ENCODE results near the gene TFDP1.
"Not testable (repeated sequence)": the region's sequence is repeated elsewhere in the genome, so short reads cannot be mapped to it uniquely, and the experiment has no call there.

TFDP1 gene

DNA sequence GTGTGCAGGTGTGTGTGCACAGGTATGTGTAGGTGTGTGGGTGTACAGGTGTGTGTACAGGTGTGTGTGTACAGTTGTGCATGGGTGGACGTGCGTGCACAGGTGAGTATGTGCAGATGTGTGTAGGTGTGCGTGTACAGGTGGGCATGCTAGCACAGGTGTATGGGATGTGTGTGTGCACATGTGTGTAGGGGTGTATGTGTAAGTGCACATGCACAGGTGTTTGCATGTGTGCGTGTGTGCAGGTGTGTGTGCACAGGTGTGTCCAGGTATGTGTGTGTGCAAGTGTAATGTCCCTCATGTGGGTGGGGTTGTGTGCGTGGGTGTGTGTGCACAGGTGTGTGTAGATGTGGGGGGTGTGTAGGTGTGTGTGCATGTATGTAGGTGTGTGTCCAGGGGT is 27.5 kb upstream of the TFDP1 start:
- TF ChIP-seq ZNF274 (IDR thresholded peaks at IDR 0.05; ENCODE audit: low read depth, low read length), result no peak

DNA sequence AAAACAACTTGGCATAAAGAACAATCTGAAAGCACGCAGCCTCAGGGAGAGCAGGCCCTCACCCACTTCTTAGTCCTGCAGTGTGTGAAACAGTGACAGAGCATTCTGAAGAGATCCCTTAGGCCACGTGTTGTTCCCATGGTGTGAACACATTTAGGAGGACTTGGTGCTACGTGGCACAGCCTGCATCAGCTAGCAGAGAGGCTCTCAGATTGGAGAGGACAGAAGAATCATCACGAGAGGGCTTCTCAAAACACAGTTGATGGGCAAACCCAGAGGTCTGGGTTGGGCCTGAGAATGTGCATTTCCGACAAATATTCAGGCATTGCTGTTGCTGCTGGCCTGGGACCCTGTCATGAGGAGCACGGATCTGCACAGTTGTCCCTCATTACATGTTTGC is 26.1 kb upstream of the TFDP1 start:
- no peak for TF ChIP-seq ZNF274 (IDR thresholded peaks at IDR 0.05; ENCODE audit: low read depth, low read length)
- H3K4me3 ChIP-seq (ENCODE audit: low read length), result no peak overlapping the region

More for the DNA sequence above, 27.5 kb upstream of the TFDP1 start:
- H3K4me3 ChIP-seq (ENCODE audit: low read length), result no peak overlapping the region

DNA sequence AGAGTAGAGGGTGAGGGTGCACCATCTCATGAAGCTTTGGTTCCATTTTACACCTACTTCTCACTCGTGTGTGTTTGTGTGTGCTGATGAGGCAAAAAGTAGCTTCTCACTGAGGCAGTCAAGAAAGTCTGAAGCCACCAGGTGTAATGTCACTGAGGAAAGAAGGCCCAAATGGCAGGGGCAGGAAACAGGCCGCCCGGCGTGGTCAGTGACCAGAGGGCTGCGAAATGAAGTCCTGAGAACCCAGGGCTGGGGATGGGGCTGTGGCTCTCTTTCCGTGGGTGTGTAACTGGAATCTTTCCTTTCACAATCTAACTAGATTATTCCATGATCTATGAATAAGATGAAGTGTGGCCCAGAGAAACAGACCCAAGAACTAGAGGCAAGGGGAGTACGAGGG is 25.5 kb upstream of the TFDP1 start:
- TF ChIP-seq ZNF274 (IDR thresholded peaks at IDR 0.05; ENCODE audit: low read depth, low read length), result no peak
- no peak overlapping the region for H3K4me3 ChIP-seq (ENCODE audit: low read length)

DNA sequence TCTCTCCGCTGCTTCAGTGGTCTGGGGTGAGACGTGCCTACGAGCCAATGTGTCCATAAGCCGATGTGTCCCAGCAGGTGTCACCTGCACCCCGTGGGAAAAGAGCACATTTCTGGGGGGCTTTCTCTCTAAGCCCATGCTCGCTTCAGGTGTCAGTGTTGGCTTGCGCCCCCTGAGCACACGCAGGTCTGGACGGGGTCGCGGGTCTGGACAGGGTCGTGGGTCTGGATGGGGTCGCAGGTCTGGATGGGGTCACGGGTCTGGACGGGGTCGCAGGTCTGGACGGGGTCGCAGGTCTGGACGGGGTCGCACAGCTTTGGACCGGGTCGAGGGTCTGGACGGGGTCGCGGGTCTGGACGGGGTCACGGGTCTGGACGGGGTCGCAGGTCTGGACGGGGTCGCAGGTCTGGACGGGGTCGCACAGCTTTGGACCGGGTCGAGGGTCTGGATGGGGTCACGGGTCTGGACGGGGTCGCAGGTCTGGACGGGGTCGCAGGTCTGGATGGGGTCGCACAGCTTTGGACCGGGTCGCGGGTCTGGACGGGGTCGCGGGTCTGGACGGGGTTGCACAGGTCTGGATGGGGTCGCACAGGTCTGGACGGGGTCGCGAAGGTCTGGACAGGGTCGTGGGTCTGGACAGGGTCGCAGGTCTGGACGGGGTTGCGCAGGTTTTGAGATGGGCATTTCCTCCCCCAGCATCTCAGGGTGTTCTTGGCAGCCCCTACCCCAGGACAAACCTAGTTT is 24.5 kb upstream of the TFDP1 start:
- no peak for TF ChIP-seq ZNF274 (IDR thresholded peaks at IDR 0.05; ENCODE audit: low read depth, low read length)
- no peak overlapping the region for H3K4me3 ChIP-seq (ENCODE audit: low read length)

DNA sequence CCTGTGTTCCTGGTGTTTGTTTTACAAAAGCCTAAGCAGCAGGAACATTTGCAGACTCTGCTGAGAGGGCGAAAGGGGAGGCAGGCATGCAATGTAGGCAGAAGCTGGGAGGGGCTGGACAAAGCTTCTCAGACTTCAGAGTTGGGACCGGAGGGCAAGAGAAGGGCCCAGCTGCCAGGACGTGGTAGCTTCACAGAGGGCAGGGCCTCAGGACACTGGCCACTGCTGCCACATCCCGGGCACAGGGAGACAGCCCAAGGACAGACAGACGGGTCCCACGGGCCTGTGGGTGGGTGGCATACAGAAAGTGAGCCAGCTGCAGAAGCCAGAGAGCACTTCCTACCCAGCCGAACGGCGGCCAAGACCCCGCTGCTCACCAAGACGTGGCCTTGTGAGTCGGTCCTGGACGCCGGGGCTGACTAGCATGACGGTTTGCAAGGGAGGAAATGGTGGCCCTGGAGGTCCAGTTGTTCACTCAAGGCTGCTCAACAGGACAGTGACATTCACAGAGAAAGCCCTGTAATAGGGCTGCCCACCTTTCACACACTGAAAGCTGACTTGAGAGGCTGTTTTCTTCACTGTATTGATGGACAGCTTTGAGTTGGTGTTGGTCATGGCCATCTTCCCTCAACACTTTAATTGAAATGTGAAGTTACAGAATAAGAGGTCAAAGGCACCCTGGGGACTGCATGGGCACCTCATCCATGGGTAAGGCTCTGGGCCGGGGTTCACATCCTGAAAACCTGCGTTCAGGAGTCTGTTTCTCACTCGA is 23.7 kb upstream of the TFDP1 start:
- no peak overlapping the region for H3K4me3 ChIP-seq (ENCODE audit: low read length)
- TF ChIP-seq ZNF274 (IDR thresholded peaks at IDR 0.05; ENCODE audit: low read depth, low read length), result no peak

DNA sequence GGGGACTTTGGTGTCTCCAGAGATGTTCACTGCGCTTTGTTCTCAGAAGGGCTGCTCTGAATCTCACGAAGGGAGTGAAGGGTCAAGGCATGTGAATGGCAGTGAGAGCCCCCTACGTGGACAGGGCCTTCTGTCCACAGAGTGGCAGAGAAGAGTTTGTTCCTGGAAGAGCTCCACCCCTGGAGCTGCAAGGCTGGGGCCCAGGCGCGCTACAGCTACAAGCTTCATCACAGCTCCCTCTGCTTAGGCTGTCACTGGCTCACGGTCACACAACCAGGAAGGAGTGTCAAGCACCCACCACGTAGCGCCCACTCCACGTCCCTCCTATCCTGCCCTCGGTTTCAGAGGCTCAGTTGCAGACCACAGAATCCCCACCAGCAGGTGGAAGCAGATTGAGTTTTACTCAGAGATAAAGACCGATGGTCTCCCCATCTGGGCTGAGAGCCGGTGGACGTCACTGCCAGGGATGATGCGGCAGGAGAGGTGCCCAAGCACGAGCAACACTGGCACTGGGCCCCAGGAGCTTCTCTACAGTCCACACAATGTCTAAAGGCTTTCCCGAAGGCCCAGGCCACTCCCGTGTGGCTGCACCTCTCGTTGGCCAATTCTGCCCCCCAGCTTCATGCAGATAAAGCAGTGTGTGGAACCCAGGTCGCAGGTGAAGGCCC is 23.0 kb upstream of the TFDP1 start:
- no peak overlapping the region for H3K4me3 ChIP-seq (ENCODE audit: low read length)
- TF ChIP-seq ZNF274 (IDR thresholded peaks at IDR 0.05; ENCODE audit: low read depth, low read length), result no peak

DNA sequence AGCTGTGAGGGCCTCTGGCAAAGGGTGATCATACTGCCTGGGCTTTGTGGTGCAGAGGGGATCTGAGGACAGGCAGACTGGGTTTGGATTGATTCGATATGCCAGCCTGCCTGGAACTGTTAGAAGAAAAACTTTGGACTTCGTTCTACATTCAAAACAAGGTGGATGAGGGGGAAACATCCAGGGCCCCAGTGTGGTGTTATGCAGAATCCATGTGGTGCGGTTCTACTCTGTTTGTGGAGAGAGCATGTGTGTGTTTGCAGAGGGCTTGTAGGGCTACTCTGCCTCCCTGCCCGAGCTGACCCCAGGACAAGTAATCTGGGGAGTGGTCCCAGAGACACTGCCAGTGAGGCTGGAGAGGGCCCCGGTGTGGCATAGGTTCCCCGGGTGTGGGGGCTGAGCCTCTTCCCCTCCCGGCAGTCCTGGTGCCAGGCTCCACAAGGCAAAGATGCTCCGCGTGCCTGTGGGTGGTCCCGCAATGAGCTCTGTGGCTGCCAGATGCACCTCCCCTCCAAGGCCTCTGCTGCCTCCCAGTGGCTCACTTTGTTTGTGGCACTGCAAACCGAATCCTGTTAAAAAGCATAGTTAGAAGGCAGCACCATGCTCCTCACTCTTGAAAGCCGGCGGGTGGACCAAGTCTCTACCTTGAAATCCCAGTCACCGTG is 22.3 kb upstream of the TFDP1 start:
- TF ChIP-seq ZNF274 (IDR thresholded peaks at IDR 0.05; ENCODE audit: low read depth, low read length), result no peak
- H3K4me3 ChIP-seq (ENCODE audit: low read length), result no peak overlapping the region

DNA sequence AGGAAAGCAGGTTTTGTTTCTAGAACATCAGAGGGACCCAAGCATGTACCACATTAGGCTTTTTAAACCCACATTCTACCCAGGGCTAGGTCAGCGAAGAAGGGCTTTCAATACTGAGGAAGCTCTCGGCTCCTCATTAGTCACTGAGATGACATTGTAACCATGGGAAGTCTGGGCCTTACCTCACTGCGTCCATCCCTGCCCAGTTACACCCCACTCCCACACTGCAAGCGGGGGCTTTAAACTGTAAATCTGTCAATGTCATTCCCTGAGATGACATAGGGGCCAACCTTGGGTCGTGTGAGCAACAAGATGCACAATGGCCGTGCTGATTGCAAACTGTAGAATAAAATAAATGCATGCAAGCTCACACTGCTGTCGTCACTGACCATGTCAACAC is 21.7 kb upstream of the TFDP1 start:
- no peak for TF ChIP-seq ZNF274 (IDR thresholded peaks at IDR 0.05; ENCODE audit: low read depth, low read length)
- no peak overlapping the region for H3K4me3 ChIP-seq (ENCODE audit: low read length)

DNA sequence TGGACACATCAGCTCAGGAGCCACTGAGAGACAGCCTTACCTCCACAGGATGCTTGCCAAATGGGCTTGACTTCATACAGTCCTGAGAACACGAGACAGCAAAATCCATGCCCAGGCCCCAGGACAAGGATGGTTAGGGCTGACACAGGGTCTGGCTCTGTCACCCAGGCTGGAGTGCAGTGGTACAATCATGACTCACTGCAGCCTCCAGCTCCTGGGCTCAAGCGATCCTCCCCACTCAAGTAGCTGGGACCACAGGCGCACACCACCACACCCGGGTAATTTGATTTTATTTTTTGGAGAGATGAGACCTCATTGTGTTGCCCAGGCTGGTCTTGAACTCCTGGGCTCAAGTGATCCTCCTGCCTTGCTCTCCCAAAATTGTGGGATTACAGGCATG is 21.0 kb upstream of the TFDP1 start:
- H3K4me3 ChIP-seq (ENCODE audit: low read length), result not testable (repeated sequence)

DNA sequence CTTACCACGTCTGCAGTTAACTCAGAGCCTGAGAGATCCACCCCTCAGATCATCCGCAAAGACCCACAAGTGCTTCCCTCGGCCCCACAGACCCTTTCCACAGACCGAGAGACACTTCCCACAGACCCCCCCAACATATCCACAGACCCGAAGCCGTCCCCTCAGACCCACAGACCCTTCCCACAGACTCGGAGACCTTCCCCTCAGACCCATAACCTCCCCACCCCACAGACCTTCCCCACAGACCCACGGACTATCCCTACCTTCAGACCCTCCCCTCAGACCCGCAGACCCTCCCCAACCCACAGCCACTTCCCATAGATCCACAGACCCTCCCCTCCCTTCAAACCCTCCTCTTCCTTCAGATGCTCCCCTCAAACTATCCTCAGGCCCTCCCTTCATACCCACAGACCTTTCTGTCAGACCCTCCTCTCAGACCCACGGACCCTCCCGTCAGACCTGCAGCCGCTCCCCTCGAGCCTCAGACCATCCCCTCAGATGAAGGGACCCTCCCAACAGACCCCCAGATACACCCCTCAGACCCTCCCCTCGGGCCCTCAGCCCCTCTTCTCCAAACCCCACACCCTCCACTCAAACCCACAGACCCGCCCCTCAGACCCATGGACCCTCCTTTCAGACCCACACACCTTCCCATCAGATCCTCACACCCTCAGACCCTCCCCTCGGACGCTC is 20.1 kb upstream of the TFDP1 start:
- no peak for TF ChIP-seq ZNF274 (IDR thresholded peaks at IDR 0.05; ENCODE audit: low read depth, low read length)
- H3K4me3 ChIP-seq (ENCODE audit: low read length), result no peak overlapping the region

DNA sequence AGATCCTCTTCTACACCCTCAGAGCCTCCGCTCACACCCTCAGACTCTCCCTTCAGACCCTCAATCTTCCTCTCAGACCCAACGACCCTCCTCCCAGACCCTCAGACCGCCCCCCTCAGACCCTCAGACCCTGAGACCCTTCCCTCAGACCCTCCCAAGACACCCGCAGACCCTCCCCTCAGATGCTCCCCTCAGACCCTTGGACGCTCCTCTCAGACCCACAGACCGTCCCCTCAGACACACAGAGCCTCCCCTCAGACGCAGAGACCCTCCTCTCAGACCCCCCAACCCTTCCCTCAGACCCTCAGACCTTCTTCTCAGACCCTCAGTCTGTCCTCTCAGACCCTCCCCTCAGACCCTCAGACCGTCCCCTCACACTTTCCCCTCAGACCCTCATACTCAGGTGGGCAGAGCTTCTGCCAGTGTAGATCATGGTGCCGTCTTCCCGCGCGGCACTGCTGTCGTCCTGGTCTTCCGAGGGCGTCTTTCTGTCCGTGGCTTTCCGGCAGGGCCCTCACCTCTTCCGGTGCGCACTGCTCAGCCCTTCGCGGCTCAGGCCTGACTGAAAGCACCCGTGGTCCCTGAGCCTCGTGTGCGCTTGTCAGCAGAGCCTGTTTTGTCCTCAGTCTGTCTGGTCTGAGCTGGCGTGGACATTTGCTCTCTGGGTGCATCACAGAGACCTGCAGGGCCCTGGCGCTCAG is 18.9 kb upstream of the TFDP1 start:
- TF ChIP-seq ZNF274 (IDR thresholded peaks at IDR 0.05; ENCODE audit: low read depth, low read length), result no peak

DNA sequence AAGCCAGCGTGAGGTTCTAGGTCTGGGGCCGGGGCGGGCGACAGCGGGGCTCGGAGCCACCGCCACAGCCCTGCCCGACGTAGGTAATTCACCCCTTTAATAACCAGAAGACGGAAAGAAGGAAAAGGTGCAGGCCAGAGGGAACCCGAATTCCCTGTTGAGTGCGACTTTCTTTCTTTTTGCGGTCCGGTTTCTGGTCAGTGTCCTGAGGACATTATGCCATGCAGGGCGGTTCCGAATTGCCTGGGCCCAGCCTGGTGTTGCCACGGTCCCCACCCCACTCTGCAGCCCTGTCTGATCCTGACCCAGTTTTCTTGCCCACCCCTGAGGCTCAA is 18.4 kb upstream of the TFDP1 start:
- no peak for TF ChIP-seq ZNF274 (IDR thresholded peaks at IDR 0.05; ENCODE audit: low read depth, low read length)
- H3K4me3 ChIP-seq (ENCODE audit: low read length), result no peak overlapping the region

More for the DNA sequence above, 18.9 kb upstream of the TFDP1 start:
- H3K4me3 ChIP-seq (ENCODE audit: low read length), result no peak overlapping the region

DNA sequence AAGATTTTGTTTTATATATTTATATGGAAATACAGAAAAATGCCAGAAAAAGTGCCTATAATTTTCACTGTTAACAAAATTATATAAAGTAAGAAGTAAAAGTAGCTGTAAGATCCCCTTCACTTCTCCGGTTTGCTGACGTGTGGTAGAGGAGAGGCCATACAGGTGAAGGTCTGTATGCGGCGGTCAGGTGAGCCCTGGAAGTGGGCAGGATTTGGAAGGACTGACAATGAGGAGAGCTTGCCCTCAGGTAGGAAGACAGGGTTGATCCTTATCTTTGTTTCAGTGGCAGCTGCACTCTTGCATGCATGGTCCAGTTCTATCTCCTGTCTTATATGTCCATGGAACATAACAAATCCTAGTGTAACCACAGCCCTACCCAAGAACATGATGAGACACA is 16.9 kb upstream of the TFDP1 start:
- H3K4me3 ChIP-seq (ENCODE audit: low read length), result no peak overlapping the region
- no peak for TF ChIP-seq ZNF274 (IDR thresholded peaks at IDR 0.05; ENCODE audit: low read depth, low read length)

Data from GM08714 (cell line).